ENCODE measurements around the gene FAM50B.
"Not testable (repeated sequence)": the region's sequence is repeated elsewhere in the genome, so short reads cannot be mapped to it uniquely, and the experiment has no call there.

The FAM50B gene

DNA sequence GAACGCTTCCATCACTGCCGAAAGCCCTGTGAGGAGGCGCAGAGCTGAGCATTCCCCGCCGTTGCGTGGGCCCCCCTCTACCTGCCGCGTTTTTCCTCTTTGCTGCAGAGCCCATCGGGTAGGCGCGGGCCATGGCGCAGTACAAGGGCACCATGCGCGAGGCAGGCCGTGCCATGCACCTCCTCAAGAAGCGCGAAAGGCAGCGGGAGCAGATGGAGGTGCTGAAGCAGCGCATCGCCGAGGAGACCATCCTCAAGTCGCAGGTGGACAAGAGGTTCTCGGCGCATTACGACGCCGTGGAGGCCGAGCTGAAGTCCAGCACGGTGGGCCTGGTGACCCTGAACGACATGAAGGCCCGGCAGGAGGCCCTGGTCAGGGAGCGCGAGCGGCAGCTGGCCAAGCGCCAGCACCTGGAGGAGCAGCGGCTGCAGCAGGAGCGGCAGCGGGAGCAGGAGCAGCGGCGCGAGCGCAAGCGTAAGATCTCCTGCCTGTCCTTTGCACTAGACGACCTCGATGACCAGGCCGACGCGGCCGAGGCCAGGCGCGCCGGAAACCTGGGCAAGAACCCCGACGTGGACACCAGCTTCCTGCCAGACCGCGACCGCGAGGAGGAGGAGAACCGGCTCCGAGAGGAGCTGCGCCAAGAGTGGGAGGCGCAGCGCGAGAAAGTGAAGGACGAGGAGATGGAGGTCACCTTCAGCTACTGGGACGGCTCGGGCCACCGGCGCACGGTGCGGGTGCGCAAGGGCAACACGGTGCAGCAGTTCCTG lies 693 bp downstream of the FAM50B start:
- DNase-seq (ENCODE audit: low spot score), result no peak

DNA sequence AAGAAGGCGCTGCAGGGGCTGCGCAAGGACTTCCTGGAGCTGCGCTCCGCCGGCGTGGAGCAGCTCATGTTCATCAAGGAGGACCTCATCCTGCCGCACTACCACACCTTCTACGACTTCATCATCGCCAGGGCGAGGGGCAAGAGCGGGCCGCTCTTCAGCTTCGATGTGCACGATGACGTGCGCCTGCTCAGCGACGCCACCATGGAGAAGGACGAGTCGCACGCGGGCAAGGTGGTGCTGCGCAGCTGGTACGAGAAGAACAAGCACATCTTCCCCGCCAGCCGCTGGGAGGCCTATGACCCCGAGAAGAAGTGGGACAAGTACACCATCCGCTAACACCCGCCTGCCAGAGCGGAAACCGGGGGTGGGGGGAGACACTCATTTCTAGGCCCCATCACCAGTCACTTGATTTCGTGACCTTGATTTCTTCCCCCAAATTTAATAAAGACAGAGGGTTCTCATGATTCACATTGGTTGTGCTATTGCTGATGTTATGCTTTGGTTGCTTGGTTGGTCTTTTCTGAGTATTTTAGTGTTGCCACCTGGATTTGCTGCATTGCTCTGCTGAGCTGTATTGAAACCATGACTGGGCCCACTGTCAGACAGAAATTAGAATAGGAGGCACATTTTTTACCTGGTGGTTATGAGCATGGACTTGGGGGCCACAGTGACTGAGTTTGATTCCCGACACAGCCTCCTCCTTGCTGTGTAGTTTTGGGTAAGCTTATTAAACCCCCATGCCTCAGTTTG lies 1.5 kb downstream of the FAM50B start:
- DNase-seq (ENCODE audit: low spot score), result no peak

DNA sequence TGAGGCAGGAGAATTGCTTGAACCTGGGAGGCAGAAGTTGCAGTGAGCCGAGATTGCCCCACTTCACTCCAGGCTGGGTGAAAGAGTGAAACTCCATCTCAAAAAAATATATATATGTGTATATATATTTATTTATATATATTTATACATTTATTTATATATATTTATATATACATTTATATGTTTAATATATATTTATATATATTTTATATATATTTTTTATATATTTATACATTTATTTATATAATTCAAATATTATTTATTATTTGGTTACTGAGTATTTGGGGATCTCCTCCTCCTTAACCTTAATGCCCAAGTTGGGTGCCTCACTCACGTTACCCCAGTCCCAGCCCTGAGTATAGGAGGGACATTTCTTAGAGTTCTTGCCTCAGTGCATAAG lies 2.7 kb downstream of the FAM50B start:
- DNase-seq (ENCODE audit: low spot score), result no peak

DNA sequence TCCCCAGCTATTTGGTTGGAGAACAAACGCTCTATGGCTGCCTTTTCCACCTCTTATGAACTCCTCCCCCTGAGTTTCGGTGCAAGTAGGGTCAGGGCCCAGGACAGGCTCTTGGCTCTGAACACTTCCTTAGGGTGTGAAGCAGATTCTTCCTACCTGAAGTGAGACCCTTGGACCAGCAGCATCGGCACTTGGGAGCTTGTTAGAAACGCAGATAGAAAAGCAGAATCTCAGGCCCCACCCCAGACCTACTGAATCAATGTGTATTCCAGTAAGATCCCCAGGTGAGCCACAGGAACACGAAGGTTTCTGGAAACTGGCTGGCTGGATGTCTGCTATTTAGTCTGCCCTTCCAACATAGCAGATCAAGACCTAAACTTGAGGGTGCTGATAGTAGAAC lies 3.2 kb downstream of the FAM50B start:
- DNase-seq (ENCODE audit: low spot score), result no peak

DNA sequence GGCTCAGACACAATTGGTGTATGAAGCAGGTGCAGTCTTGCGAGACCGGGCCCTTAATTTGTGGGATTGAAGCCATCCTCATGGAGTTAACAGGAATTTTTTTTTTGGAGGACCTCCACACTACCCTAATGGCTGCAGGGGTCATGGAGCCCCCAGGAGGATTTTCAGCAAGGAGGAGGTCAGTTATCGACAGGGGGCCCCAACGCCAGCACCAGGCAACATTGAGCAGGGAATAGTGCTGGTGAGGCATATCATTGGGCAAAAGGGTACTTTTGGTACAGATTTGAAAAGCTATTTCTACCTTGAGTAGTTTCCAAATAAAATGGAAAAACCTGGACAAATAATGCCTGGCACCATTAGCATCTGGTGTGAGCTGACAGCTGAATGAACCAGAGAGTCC lies 6.7 kb downstream of the FAM50B start:
- no peak for DNase-seq (ENCODE audit: low spot score)

DNA sequence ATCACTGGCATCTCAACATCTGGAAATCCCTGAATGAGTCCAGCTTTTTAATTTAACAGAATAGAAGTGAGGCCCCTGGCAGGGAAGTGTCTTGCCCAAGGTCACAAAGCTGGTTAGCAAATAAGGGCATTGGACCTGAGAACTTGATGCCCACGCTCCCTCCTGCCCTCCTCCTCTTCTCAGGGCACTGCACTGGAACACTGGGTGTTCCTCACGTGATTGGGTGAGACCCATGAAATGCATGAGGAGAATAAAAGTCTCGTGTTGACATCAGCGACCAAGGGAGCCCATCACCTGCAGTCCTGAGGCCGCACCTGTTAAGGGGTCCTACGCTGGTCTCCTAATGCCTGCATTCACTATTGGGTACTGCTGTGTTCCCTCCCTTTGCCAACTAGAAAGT lies 7.4 kb downstream of the FAM50B start:
- no peak for DNase-seq (ENCODE audit: low spot score)

DNA sequence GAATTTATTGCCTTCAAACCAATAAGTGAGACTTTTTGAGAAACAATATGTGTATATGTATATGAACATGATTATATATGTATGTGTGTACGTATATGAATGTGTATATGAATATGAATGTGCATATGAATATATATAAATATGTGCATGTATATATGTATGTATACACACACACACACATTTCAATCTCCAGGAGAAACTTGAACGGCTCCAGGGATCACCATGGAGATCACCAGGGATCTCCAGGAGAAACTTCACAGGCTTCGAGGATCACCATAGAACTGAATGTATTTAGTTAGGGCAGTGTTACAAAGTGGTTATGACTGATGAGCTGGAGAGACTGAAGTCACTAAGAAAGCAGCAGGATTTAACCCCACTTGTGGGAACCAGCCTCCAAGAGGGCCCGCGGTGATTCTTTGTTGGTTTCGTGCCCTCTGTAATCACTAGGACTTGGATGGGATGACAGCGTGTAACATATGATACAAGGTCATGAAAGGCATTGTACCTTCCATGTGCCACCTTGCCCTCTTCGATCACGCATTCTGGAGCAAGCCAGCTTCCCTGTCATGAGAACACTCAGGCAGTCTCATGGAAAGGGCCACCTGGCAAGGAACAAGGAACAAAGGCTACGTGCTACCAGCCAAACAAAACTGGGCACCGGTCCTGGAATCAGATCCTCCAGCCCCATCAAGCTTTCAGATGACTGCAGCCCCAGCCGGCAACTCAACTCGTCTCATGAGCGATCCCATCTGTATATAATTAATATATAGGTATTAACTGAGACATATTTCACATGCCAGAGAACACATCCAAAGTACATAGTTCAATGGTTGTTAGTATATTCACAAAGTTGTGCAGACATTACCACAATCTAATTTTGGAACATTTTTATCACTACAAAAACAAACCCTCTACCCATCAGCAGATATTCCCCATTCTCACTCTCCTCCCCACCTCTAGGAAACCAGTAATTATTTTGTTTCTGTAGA lies 8.6 kb downstream of the FAM50B start:
- no peak for DNase-seq (ENCODE audit: low spot score)

DNA sequence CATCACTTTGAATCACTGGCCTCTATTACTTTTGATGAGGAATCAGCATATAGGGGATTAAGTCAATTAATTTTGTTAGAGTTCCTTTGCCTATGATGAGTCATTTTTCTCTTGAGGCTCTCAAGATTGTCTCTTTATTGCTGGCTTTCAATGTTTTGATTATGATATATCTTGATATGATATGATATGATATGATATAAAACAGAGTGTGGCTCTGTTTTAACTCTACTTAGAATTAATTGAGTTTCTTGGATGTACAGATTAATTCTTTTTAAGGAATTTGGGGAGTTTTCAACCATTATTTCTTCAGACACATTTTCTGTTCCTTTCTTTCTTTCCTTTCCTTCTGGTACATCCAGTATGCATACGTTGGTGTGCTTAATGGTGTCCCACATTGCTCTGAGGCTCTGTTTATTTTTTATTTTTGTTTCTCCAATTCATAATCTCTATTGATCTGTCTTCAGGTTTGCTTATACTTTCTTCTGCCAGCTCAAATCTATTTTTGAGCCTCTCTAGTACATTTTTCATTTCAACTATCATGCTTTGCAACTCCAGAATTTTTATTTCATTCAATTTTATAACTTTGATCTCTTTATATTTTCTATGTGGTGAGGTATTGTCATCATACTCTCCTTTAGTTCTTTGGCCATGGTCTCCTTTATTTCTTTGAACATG lies 10.8 kb downstream of the FAM50B start:
- DNase-seq (ENCODE audit: low spot score), result no peak

DNA sequence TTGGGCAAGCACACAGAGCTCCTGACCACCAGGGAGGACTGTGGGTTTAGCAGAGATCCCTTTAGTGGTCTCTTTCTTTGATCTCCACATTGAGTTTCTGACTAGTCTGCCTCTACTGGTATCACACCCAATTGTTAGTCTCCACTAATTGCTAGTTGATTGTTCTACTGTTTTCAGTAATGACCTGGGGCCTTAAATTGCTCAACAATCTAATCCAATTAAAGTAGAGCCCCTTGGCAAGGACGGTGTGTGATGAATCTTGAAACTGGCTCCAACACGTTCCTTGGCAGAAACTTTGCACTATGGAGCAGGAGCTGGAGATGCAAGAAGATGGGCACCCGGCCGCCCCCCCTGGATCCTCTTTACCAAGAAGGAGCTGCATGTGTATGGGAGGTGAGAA lies 12.3 kb downstream of the FAM50B start:
- DNase-seq (ENCODE audit: low spot score), result no peak

DNA sequence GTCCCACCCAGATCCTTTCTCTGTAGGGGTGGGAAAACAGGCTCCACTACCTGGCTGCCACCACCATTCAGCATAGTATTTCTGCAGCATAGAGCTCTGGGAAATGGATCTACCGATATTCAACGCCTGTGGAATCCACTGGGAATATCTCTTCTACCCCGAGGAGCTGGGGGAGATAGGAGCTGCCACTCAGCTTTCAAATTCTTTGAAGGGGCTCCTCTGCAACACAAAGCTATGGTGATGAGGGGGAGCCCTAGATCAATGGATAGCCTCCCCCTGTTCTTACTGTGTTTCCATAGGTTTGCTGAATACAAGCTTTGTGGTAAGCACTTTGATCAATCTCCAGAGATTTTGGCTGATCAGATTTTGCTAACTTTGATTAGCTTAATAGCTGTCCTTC lies 12.9 kb downstream of the FAM50B start:
- DNase-seq (ENCODE audit: low spot score), result no peak

DNA sequence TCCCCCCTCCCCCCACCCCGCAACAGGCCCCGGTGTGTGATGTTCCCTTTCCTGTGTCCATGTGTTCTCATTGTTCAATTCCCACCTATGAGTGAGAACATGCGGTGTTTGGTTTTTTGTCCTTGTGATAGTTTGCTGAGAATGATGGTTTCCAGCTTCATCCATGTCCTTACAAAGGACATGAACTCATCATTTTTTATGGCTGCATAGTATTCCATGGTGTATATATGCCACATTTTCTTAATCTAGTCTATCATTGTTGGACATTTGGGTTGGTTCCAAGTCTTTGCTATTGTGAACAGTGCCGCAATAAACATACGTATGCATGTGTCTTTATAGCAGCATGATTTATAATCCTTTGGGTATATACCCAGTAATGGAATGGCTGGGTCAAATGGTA lies 14.1 kb downstream of the FAM50B start:
- not testable (repeated sequence) for DNase-seq (ENCODE audit: low spot score)

DNA sequence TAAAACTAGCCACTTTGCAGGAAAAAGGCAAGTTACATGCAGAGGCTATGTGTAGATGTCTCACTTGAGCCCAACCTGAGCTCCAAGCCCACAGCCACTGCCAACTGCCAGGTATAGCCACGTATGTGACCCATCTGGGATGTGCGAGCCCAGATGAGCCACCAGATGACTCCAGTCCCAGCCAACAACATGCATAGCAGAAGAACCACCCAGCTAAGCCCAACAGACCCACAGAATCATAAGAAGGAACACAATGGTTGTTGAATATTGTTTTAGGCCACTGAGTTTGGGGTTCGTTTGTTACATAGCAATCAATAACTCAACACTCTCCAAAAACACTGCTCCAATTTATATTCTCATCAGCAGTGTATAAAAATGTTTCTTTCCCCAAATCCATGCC lies 16.3 kb downstream of the FAM50B start:
- DNase-seq (ENCODE audit: low spot score), result no peak

DNA sequence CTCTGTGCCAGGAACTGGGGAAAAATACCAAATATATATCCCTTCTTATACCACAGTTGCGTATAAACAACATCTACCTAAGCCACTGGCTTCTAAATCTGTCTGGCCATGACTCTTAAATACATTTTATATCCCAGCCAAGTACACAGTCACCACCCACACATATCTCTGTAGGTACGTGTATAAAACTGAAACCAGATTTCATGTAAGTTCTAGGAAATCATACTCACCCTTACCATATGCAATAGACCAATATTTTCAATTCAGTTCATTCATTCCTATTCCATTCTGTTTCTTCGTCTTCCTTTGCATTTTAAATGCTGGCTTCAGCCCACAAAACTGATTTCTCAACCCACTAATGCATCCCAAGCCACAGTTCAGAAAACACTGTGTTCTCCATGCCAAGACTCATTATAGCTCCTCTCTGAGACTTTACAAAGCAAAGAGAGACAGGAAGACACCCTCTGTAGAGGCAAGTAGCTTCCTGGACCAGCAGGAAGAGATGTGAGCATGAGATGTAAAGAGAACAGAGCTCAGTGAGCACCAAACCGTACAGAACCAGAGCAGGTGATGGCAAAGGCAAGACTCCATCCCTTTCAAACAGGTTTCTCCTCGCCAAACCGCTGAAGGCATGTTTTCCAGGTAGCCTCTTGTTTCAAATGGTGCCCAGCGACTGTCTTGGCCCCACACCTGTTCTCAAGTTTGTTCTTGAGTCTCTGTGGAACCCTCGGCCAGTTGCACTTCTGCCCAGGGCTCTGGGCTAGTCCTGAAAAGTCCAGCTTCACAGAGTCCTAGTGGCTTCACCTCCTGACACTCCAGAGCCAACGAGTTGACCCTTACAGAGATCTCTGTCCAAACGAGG lies 18.7 kb downstream of the FAM50B start:
- no peak for DNase-seq (ENCODE audit: low spot score)

DNA sequence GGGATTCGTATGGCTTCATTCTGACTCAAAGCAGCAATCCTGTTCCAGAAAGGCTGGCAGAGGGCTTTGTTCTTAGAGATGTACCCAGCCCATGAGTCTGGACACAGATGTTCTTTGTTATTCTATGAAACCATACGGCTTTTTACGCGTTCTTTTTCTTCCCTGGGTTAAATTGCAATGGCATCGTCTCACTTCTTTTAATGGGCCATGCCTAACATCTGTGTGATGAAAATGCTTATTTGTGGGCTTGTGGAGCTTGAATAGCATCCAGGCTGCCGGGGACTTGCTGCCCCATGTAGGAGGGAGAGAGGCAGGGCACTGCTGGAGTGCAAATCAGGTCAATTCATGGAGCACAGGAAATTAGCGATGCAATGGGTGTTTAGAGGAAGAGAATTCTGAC lies 19.4 kb downstream of the FAM50B start:
- DNase-seq (ENCODE audit: low spot score), result no peak

DNA sequence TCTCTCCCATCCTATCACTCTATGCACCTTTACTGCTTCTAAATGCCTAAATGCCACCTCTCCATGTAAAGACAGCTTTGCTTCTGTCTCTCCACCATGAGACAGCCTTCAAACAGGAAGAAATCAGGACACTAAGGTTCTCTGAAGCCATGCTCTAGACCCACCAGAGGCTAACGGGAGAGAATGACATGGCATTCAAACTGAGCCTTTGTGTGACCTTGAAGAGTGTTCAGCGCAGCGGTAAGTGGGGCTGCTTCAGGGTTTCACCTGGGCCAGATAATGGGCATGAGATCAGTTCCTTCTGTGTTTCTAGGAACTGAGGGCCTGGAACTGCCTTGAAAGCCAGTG lies 20.1 kb downstream of the FAM50B start:
- DNase-seq (ENCODE audit: low spot score), result no peak

DNA sequence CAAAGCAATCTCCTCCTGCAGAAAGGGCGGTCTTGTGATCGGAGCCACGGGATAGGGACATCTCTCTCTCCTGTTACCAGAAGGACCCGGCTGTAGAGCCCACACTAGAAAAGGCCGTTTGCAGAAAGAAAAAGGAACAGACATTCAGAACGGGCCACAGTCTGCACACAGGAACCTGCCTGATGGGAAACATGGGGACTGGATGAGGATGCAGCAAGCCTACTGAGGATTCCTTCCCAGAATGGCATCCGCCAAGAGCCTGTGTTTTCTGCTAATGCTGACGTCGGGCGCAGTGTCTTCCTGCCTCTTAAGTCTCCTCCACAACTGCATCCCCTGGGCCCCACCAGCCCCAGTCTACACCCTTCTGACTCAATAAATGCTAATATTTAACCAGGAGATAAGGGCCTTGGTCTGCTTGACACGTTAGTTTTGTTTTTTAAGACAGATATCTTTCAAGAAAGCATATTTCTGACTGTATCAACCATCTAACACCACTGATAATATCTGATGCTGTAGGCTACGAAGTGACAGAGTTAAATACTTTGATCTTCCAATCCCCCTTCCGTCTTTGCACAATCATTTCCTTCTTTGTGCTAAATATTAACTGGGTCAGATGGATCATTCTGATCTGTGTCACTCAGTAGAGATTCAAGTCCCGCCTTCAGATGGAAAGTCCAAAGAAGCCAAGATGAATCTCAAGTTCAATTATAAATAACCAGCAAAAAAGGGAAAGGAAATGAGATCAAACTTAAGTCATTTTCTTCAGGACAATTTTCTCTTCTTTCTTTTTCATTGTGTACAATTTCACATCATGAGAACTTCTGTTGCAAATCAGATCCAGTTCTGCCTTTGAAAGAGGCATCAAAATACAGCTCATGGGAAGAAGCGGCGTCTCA lies 20.7 kb downstream of the FAM50B start:
- no peak for DNase-seq (ENCODE audit: low spot score)

DNA sequence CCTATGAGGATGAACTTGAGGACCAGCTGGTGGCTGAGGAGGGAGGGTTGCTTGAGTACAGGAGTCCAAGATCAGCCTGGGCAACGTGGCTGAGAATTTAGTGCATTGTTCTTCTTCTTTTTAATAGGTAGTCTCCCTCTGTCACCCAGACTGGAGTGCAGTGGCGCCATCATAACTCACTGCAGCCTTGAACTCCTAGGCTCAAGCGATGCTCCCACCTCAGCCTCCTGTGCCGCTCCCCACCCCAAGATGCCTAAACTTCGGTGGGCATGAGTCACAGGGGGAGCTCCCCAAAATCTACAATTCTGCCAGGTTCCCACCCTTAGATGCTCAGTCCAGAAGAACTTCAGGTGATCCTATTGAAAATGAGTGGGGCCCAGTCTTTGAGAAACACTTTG lies 21.4 kb downstream of the FAM50B start:
- DNase-seq (ENCODE audit: low spot score), result no peak

DNA sequence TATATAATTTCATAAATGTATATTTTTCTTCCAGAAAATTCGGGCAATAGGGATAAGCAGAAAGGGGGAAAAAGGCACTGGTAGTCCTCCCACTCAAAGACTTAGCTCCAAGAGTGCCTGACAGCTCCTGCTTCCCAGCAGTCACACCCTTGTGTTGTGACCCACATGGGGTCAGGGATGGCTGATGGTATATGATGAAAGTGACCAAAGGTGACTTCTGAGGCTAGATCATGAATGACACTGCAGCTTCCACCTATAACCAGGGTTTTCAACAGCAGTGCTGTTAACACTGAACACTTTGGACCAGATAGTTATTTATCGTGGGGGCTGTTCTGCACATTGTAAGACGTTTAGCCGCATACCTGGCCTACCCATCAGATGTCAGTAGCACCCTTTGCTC lies 22.3 kb downstream of the FAM50B start:
- no peak for DNase-seq (ENCODE audit: low spot score)

DNA sequence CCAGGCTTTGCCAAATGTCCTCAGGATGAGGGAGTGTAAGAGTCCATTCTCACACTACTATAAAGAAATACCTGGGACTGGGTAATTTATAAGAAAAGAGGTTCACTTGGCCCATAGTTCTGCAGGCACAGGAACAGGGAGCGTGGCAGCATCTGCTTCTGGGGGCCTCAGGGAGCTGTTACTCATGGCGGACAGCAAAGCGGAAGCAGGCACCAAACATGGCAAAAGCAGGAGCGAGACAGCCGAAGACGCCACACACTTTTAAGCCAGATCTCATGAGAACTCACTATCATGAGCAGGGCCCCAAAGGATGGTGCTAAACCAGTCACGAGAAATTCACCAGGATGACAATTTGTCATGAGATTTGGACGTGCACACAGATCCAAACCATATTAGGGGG lies 22.8 kb downstream of the FAM50B start:
- no peak for DNase-seq (ENCODE audit: low spot score)

DNA sequence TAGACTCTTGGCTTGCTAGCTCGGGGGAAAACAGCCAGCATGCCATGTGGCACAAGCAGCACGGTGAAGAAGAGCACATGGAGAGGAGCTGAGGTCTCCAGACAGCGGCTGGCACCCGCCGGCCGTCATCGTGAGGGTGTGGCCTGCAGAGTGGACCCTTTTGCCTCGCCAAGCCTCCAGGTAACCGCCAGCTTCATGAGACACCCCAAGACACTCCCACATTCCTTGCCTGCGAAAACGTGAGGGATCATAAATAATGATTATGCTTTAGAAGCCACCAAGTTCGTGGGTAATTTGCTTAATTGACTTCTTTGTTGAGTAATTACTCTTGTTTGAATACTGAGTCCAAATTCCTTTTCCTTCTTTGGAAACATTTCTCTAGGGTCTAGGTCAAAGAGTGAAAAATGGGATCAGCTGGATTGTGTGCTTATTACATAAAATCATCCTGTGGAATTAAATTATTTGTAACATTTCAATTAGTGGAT lies 23.2 kb downstream of the FAM50B start:
- DNase-seq (ENCODE audit: low spot score), result no peak

Measured in HuH-7.5 (cell line).